ENCODE data around the gene GSE1.
"Not testable (repeated sequence)": the region's sequence is repeated elsewhere in the genome, so short reads cannot be mapped to it uniquely, and the experiment has no call there.

The GSE1 gene

DNA sequence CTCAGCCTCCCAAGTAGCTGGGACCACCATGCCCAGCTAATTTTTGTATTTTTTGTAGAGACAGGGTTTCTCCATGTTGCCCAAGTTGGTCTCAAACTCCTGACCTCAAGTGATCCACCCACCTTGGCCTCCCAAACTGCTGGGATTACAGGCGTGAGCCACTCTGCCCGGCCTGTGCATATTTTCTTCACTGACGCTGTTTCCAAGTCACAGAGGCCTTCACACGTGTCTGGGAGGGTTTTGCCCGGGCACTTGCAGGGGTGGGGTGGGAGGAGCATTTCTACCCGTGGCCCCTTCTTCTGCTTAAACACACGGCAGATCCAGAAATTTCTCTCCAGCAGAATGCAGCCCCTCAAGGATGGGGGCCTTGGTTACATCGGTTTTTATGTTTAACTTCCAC is 20.8 kb upstream of the GSE1 start:
- DNase-seq, result not testable (repeated sequence)

DNA sequence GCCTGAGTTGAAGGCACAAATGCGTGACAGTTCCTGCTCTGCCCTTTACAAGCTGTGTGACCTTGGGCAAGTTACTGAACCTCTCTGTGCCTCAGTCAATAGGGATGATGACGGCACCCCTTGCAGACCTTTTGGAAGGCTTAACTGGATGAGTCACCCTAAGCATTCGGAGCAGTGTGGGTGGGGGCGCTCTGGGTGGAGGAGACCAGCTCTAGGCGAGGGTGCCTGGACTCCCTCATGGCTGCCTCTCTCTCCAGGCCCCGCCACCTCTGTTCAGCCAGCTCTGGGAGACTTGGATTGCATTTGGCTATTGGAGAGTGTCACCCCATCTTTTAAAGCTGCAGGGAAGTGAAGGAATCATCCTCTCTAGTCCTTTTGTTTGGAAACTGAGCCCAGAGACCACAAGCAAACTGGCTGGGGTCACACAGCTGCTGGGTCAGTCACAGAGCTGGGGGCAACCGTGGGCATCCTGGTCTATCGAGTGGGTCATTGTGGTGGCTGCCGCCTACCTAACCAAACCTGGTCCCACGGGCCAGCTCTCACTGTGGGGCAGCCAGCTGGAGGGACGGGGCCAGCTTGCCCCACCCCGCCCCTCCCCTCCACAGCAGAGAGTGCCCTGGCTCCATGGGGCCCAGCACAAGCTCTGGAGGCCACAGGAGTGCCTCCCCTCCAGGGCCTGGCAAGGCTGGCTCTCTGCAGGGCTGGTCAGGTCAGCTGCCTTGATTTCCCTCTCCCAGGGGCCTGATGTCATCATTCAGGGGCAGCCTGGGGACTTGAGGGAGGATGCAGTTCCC is 20.2 kb upstream of the GSE1 start:
- no peak for DNase-seq

DNA sequence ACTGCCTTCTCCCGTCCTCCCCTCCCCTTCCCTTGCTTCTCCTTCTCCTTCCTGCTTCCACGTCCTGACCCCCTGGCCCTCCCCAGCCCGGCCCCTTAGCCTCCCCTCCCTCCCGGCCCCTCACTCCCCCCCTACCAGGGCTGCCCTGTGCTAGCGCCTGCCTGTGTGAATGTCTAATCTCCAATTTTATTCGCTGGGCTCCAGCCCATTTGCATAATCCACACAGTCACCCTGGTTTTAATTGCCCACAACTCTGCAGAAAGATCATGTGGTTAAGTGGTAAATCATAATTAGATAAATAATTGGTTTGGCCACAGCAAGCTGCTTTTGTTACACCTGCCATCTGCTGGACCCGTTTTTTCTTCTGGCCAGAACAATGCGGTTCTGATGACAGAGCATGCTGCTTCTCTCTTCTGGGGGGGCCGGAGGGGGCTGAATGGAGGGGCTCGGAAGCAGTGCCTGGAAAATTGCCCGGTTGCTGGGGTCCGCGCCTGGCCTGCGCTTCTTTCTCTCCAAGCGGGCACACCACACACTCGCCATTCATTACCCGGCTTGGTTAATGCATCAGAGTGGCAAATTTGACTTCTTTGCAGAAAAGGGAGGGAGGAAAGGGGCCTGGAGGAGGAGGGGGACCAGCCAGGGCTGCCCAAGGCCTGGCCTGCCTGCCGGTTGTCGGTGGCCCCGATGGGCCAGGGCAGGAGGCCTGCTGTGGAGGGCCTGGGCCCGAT is 19.5 kb upstream of the GSE1 start:
- no peak for DNase-seq

DNA sequence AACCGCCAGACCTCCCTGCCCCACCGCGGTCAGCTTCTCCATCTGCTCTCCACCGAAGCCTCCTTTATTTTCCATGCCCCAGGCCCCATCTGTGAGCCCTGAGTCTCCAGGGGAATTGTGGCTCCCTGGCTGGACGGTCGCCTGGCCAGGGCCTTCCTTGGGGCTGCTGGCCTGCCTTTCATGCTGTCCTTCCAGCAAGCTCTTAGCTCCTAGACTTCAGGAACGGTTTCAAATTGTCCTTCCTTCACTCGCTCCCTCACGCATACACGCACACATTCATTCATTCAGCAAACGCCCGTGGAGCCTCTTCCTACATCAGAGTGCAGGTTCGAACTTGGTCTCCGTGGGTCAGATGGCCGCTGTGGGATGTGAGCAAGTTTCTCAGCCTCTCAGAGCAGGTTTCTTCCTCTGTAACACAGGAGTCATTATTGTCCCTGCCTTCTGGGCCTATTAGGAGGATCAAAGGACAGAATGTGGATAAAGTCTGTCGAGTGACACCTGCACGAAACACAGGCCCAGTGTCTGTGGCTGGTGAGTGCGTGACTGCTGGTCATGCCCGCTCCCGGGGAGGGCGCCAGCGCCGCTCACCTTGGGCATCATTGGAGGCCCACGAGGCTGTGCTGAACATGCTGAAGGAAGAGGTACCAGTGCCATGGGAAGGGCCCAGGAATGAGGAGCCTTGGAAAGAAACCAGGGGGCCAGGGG is 18.7 kb upstream of the GSE1 start:
- DNase-seq, result no peak

DNA sequence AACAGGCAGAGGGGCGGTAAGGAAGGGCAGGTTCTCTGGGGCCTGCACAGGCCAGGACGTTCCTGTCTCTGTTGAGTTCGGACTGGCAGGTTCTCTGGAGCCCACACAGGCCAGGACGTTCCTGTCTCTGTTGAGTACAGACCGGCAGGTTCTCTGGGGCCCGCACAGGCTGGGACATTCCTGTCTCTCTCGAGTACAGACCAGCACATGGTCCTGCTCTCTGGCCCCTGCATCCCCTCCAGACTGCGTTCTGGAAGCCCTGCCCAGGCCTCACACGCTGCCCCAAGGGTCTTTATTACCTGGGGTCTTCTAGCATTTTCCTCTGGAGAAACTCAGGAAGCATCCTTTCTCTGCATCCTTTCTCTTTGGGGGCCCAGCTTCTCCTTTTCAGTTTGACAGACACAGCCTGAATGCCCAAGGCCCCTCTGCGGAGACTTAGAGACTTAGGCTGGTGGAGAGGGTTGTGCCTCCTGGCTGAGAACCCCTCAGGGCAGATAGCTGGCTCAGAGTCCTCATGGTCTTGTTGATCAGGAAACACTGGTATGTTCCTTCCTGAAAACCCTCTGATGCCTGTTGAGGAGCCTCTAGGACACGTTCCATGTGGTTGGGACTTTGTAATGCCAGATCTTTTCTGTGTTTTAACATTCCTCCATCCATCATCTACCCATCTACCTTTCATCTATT is 18.0 kb upstream of the GSE1 start:
- no peak for DNase-seq

DNA sequence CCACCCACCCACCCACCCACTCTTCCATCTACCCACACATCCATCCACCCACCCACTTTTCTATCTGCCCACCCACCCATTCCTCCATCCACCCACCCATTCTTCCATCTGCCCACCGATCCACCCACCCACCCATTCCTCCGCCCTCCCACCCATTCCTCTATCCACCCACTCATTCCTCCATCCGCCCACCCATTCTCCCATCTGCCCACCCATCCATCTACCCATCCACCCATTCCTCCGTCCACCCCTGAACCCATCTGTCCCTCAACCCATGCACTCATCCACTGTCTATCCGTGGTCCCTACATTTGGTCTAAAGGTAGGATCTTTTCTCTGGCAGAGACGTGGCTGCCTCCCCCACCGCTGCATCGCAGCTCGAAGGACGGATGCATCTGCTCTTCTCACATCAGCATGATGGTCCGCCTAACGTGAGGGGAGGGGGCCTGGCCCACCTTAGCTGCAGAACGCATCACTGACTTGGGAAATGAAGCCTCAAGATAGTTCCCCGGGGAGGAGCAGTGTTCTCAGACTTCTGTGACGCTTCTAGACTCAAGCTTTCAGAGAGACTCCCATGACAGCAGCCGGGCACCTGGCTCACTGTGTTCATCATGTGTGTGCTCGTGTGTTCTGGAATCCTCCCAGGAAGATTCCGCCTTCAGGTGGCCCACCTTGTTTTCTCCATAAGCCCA is 17.2 kb upstream of the GSE1 start:
- no peak for DNase-seq

DNA sequence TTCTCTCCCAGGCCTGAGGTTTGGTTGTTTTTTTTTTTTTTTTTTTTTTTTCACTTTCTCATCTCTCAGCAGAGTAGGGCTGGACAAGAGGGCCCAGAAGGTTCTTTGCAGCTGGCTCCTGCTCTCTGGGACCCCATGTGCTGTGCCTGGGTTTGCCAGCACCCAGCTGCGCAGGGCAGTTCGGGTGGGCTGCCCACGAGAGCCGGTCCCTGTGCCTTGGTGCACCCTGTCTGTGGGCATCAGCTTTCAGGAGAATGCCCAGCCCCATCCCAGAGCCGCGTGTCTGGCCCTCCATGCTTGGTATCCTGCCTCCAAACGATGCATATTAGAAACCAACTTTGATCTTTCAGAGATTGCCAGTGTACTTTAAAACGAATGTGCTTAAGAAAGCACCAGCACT is 15.0 kb upstream of the GSE1 start:
- DNase-seq, result no peak

DNA sequence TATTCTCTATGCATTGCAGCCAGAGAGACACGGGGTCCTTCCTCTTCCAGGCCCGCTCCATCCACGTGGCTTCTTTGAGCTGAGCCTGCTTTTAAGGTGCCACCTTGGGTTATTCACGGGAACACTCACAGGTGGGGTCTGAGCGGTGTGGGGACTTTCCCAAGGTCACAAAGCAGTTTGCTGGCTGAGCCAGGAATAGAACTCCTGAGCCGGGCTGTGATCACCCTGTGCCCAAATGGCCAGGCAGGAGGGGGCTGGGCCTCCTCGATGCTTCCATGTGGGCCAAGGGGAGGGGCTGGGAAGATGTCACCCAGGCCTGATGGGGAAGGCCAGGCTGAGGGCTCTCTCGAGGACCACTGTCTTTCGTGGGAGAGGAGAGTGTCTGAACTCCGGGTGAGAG is 13.0 kb upstream of the GSE1 start:
- DNase-seq, result no peak

DNA sequence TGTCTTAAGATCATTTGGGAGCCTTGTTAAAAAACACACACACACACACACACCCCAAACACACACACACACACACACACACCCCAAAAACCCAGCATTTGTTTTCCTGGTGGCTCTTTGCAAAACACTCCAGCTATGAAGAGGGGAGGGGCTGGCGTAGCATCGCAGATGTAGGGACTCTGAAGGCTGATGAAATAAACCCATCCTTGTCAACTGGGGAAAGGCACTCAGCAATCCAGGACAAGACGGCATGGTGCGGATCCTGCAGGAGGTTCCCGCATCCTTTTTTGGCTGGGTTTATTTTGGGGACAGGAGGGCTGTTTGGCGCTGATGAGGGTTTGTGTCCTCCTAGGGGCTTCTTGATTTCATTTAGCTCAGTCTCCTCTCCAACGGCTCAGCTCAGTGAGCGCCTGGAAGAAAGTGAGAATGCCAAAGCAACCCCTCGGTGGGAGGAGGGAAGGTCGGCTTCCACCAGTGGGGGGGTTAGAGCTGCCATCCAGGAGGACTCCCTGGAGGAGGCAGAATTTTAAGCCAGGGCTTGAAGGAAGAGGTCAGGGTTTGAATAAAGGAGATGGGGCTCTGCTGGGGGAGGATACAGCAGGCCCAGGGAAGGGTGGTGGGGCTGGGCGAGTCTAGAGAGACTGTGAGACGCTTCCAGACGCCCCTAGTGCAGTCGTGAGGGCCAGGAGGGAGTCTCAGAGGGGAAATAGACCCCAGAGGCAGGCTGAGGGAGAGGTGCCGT is 12.4 kb upstream of the GSE1 start:
- no peak for DNase-seq

DNA sequence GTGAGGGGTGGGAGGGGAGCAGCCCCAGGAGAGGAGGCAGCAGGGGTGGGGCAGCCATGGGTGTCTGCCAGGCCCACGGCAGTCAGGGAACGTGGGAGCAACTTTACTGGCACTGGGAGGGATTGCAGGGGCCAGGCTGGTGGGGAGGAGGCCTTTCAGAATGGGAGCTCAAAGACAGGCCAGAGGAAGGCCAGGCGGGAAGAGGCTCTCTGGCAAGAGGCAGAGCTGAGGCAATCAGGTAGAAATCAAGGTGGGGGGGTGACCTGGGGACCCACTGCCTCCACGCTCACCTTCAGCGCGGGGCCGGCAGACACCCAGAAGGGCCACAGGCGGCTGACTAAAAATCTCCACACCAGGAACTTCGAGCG is 11.9 kb upstream of the GSE1 start:
- no peak for DNase-seq

DNA sequence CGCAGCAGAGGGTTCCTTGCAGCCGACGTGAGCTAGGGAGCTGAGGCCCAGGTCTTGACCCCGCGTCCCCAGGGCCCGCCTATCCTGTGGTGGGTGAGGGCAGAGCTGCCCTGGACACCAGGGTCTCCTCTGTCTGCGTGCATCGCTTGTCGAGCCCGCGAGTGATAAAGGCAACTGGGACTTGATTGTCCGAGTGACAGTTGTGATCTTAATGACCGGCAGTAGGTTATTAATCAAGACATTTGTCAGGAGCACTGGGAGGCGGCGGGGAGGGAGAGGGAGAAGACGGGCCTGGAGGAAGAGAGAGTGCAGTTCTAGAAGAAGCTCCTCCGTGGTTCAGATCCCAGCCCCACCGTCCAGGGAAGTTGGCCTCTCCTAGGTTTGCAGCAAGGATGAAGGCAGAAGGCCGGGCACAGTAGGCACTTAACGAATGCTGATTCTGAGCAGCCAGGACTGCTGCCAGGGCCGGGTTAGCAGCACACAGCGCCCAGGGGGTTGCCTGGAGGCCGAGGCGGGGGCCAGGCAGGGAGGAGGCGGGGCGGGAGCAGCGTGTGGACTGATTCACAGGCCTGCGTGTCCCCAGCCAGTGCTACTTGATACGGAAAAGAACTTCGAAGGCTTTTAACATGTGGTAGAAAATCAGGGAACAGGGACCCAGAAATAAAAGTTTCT is 11.3 kb upstream of the GSE1 start:
- no peak for DNase-seq

DNA sequence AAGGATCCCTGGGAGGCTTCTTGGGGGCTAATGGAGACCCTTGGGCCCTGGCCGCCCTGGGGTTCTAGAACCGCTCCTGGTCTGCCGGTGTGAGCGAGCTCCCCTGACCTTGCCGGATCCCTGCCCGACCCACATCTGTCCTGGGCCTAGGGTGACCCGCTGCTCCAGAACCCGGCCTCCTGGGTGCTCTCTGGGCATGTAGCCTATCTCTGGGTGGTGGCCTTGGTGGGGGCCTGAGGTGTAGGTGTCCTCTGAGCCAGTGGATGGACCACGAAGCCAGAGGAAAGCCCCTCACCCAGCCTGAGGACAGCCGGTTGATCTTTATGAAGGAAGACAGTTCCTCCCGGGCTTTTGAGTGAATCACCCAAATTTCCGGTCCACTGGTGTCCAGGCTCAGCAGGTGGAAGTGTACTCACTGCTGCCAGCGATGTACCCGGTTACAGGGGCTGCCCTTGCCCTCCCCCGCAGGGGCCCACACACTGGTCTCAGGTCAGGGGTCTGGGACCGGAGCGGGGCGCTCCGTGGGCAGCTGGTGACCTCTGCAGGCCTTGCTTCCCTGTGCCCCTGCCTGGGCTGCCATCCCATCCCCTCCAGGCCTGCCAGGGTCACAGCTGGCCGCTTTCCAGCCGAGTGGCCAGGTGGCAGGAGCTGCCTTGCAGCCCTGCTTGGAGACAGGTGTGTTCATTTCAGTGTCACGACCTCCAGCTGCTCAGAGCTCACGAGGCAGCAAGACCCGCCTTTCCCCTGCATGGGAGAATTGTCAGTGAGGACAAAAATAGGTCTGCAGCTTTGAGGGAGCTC is 10.5 kb upstream of the GSE1 start:
- no peak for DNase-seq

DNA sequence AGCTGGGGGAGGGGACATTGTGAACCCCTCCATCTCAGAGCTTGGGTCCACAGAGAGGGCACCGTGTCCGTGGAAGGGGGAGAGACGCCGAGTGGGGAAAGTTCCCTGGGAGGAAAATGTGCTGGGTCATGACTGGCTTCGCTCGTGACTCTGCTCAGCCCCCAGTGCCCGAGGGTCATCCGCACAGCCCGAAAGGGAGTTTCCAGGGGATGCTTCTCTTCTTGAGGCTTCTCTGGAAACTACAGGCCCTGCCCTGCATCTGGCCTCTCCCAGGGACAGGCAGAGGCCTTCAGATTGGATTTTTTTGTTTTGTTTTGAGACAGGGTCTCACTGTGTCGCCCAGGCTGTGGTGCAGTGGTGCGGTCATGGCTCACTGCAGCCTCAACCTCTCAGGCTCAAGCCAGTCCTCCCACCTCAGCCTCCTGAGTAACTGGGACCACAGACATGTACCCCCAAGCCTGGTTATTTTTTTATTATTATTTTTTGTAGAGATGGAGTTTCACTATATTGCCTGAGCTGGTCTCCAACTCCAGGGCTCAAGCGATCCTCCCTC is 9.8 kb upstream of the GSE1 start:
- DNase-seq, result peak; percentile 60

DNA sequence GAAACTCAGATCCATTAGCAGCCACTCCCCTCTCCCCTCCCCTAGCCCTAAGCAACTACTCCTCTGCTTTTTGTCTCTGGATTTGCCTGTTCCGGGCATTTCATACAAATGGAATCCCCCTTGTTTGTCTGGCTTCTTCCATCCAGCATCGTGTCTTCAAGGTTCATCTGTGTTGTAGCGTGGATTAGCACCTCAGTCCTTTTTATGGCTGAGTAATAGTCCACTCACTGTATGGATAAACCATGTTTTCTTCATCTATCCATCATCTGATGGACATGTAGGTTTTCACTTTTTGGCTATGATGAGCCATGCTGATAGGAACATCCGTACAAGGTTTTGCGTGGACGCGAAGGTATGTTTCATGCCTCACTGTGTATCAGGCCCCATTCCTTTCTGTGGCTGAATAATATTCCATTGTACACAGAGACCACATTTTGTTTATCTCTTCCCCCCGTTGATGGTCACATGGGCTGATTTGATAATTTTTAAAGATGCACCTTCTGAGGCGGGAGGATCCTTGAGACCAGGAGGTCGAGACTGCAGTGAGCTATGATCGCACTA is 8.9 kb upstream of the GSE1 start:
- DNase-seq, result no peak

DNA sequence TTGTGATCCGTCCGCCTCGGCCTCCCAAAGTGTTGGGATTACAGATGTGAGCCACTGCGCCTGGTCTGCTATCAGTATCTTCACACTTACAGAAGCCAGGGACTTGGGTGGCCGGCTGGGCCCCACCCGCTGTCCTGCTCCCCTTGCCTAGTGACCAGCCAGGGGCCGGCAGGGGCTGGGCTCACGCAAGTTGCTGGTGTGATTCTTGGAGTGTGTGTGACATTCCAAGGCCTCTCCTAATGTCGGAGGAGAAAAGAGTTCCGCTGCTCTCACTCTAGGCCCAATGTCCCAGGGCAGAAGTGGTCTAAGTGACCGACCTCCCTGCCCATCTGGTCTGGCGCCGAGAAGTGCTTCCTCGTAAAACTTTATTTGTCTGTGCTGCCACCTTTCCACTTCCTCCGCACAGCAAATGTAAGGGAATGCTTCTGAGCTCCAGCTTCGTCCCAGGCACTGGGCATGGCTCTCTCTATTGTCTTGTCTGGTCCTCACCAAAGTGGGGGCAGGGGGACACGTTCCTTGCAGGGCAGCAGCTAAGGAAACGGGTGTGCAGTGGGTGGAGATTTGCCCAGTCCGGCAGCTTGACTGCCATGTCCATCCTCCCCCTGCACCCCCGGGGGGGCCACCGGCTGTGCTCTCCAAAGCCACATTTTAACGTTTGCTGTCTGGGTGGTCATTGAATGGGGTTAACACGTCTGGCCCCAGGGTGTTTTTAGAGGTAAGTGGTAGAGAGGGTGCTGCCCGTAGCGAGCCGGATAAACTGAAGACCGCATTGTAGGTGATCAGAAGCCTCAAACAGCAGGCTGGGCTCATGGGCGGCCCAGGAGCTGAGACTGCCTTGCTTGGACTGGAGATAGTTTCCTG is 7.8 kb upstream of the GSE1 start:
- DNase-seq, result no peak

DNA sequence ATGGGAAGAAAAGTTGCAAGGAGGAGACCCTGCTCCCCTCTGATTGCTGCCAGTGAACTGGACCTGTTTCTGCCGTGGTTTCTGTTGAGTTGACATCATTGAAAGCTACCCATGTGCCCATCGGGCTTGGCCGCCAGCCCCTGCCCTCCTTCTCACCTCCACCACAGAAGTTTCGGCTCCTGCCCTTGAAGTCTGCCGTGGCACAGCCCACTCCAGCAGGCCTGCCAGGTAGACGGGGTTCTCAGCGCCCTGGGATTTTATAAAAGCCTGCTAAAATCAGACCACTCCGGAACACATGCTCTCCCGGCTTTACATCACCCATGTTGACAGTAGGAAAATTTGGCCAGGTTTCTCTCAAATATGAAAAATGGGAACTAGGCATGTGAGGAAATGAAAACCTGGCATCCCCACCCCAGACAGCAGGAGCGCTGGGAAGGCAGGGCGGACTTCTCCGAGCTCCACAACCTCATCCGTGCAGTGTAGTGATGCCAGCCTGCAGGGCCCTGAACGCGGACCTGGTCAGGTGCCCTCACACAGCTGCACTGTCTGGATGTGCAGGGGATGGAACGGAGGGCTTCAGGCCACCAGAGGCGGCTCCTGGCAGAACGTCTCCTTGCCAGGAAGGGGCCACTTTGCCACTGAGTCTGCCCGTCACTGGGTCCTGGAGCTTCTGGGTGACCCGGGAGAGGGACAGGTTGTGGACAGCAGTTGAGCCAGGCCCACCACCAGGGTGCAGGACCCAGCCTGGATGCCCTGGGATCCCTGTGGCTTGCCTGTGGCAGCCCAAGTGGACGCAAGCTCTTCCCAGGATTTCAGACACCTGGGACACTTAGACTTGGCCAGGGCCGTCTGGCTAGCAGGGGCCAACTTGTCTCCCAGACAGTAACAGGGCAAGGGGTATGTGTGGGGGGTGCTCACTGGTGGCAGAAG is 6.9 kb upstream of the GSE1 start:
- no peak for DNase-seq

DNA sequence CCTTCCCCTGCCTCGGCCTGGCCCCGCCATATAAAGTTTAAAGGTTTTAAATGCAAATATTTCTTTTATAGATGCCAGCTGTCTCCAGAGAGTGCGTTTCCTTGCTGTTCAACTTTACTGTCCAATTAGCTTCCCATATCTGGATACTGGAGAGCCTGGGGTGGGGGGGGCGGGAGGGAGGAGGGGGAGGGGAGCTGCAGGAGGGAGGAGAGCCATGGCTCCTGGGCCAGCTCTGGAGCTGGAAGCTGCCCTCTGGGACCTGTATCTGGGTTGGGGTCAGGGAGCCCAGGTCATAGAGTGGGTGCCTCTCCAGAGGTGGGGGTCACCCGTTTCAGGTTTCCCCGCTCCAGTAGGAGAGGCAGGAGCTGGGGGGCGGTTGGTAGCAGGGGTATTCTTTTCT is 6.2 kb upstream of the GSE1 start:
- DNase-seq, result no peak

DNA sequence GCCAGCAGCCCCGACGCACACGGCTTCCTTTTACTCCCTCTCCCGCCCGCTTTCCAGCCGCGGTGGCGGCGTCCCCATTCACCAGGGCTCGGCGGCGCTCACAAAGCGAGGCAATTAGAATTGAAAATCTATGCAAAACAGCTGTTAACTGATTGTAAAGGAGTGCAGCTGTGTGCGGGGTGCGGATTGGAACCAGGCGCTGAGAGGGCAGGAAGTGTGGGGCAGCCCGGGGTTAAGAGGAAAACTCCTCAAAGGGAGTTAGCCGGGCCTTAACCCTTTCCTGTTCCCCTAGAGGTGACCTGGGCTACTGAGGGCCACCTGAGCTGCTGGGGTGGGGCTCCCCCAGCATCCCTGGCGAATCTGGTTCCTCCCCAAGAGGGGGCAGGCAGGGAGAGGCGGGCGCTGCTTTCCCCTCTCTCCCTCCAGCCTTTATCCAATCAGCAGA is 5.8 kb upstream of the GSE1 start:
- DNase-seq, result no peak

Measured in inflammatory macrophage treated with lipopolysaccharide for 4 hours (primary cell).